ENCODE measurements around the gene MARCHF7.

The MARCHF7 gene

GRCh38 chr2:159758686-159759085 lies 46.4 kb downstream of the MARCHF7 start:
- no peak for ATAC-seq
- TF ChIP-seq OSR1 (CRISPR knock-in tag; IDR thresholded peaks at IDR 0.05) (no peak), PPARA (CRISPR knock-in tag; IDR thresholded peaks at IDR 0.05; ENCODE audit: borderline replicate concordance) (no peak), BACH2 (CRISPR knock-in tag; IDR thresholded peaks at IDR 0.05; ENCODE audit: borderline replicate concordance) (no peak), TSHZ2 (CRISPR knock-in tag; IDR thresholded peaks at IDR 0.05) (no peak), CSDC2 (CRISPR knock-in tag; IDR thresholded peaks at IDR 0.05) (no peak), TCF4 (CRISPR knock-in tag; IDR thresholded peaks at IDR 0.05; ENCODE audit: borderline replicate concordance) (no peak), POU6F1 (CRISPR knock-in tag; IDR thresholded peaks at IDR 0.05; ENCODE audit: borderline replicate concordance, low read depth) (no peak), PATZ1 (CRISPR knock-in tag; IDR thresholded peaks at IDR 0.05; ENCODE audit: borderline replicate concordance) (no peak), ZNF8 (CRISPR knock-in tag; IDR thresholded peaks at IDR 0.05) (no peak), GLIS3 (CRISPR knock-in tag; IDR thresholded peaks at IDR 0.05) (no peak), ZFP3 (CRISPR knock-in tag; IDR thresholded peaks at IDR 0.05) (no peak), SNAI2 (CRISPR knock-in tag; IDR thresholded peaks at IDR 0.05) (no peak)
- TF ChIP-seq, protein P1, sequence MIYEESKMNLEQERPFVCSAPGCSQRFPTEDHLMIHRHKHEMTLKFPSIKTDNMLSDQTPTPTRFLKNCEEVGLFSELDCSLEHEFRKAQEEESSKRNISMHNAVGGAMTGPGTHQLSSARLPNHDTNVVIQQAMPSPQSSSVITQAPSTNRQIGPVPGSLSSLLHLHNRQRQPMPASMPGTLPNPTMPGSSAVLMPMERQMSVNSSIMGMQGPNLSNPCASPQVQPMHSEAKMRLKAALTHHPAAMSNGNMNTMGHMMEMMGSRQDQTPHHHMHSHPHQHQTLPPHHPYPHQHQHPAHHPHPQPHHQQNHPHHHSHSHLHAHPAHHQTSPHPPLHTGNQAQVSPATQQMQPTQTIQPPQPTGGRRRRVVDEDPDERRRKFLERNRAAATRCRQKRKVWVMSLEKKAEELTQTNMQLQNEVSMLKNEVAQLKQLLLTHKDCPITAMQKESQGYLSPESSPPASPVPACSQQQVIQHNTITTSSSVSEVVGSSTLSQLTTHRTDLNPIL (CRISPR knock-in tag; IDR thresholded peaks at IDR 0.05; ENCODE audit: low read depth), result no peak

- ATAC-seq, result no peak
Measured at GRCh38 chr2:159759577-159759976, 47.3 kb downstream of the MARCHF7 start.

DNA sequence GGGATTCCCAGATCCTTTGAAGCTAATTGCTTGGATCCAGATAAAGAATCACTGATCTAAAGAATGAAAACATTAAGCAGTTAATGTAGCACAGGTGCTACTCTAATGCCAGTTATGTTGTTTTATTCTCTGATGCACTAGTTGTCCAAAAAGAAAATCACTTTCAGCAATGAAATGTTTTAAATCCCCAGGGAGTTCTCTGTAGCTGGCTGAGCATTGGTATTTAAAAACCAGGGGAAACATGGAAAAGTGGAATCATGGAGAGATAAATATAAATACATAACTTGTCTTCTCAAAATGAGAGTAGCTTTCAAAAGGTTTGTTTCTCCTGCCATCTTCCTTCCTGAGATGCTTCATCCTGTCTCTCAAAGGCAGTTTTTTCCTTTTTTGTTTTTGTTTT lies 48.0 kb downstream of the MARCHF7 start:
- no peak for TF ChIP-seq PPARA (CRISPR knock-in tag; IDR thresholded peaks at IDR 0.05; ENCODE audit: borderline replicate concordance)
- TF ChIP-seq TSHZ2 (CRISPR knock-in tag; IDR thresholded peaks at IDR 0.05), result no peak
- no peak for TF ChIP-seq BACH2 (CRISPR knock-in tag; IDR thresholded peaks at IDR 0.05; ENCODE audit: borderline replicate concordance)
- no peak for TF ChIP-seq ISL1 (CRISPR knock-in tag; IDR thresholded peaks at IDR 0.05)
- no peak for TF ChIP-seq OSR1 (CRISPR knock-in tag; IDR thresholded peaks at IDR 0.05)
- no peak for TF ChIP-seq ESRRG (CRISPR knock-in tag; IDR thresholded peaks at IDR 0.05)
- TF ChIP-seq SNAI2 (CRISPR knock-in tag; IDR thresholded peaks at IDR 0.05), result no peak
- no peak for TF ChIP-seq TOX (CRISPR knock-in tag; IDR thresholded peaks at IDR 0.05; ENCODE audit: borderline replicate concordance)
- no peak for ATAC-seq

More at GRCh38 chr2:159759577-159759976, 47.3 kb downstream of the MARCHF7 start:
- no peak for TF ChIP-seq BACH2 (CRISPR knock-in tag; IDR thresholded peaks at IDR 0.05; ENCODE audit: borderline replicate concordance)
- no peak for TF ChIP-seq ZFP3 (CRISPR knock-in tag; IDR thresholded peaks at IDR 0.05)
- TF ChIP-seq, protein P1 (CRISPR knock-in tag; IDR thresholded peaks at IDR 0.05; ENCODE audit: low read depth), result no peak
- TF ChIP-seq TCF4 (CRISPR knock-in tag; IDR thresholded peaks at IDR 0.05; ENCODE audit: borderline replicate concordance), result no peak
- TF ChIP-seq ARNTL (CRISPR knock-in tag; IDR thresholded peaks at IDR 0.05; ENCODE audit: borderline replicate concordance, low read depth), result no peak
- TF ChIP-seq SNAI2 (CRISPR knock-in tag; IDR thresholded peaks at IDR 0.05), result no peak
- TF ChIP-seq GLIS3 (CRISPR knock-in tag; IDR thresholded peaks at IDR 0.05), result no peak
- TF ChIP-seq ISL1 (CRISPR knock-in tag; IDR thresholded peaks at IDR 0.05), result no peak
- no peak for TF ChIP-seq ZNF565 (CRISPR knock-in tag; conservative IDR thresholded peaks at IDR 0.05; ENCODE audit: low read depth)
